Astrocyte of the spinal cord (primary cell): ENCODE data around the gene MRPL53.
A peak's percentile ranks its signal among the peaks of the same experiment; 100 is the strongest.

Source experiments
- DNase-seq: peaks from one replicate; pipeline ENCODE4 v3.0.0; 2011; ENCODE audit warnings: low read depth, low spot score
- H3K4me3 ChIP-seq: 2 replicates; pipeline ENCODE4 v1.5.1; 2011; ENCODE audit warnings: low read depth, mild to moderate bottlenecking, low read length, moderate library complexity
- in situ Hi-C: cut with HindIII; loops from 2 replicates; pipeline ENCODE4 v1.10.0; 2017; ENCODE audit warnings: low sequenced_read_pairs
- TF ChIP-seq, protein P1 (sequence below): IDR thresholded peaks from 2 replicates; pipeline ENCODE4 v1.5.1; 2012; ENCODE audit warnings: low read depth, mild to moderate bottlenecking, low read length, inconsistent platforms

The MRPL53 gene

DNA sequence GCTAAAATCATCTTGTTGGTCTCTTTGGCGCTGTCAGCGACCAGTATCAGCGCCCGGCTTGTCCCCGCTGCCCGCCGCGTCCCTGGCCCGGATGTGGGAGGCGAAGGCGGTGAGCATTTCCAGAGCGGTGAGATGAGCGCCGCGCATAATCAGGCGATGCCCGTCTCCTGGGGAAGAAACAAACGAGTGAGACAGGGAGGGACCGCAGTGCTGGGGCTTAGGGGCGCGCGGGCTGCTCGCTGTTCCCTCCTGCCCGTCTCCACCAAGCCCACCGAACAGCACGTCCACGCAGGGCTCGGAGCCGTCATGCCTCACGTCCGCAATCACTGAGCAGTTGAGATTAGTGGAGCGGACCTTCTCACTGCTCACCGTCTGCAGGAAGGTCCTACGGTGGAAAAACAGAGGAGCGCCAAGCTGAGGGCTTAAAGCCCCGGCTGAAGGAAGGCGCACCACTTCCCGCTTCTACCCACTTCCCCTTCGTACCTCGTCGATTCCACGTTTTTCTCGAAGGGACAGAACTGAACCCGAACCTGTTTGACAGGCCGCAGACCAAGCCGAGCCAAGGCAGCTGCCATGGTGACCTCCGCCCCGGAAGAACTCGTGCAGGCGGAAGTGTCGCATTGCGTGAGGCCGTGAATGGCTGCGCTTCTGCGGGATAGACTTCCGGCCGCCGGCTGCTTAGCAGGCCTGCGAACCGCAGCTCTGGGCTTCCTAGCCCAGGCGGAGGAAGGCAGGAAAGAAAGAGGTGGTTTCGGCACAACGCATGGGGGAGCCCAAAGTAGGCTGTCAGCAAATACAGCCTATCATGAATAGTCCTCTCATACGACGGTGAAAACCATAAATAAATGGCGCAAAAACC lies at the start of gene MRPL53:
MRPL53 (minus strand) TSS at position 595 of the 859 bp plus-strand sequence; CDS start at position 575, 20 bp downstream.
- in situ Hi-C loops, result no loop called here
- TF ChIP-seq, protein P1, sequence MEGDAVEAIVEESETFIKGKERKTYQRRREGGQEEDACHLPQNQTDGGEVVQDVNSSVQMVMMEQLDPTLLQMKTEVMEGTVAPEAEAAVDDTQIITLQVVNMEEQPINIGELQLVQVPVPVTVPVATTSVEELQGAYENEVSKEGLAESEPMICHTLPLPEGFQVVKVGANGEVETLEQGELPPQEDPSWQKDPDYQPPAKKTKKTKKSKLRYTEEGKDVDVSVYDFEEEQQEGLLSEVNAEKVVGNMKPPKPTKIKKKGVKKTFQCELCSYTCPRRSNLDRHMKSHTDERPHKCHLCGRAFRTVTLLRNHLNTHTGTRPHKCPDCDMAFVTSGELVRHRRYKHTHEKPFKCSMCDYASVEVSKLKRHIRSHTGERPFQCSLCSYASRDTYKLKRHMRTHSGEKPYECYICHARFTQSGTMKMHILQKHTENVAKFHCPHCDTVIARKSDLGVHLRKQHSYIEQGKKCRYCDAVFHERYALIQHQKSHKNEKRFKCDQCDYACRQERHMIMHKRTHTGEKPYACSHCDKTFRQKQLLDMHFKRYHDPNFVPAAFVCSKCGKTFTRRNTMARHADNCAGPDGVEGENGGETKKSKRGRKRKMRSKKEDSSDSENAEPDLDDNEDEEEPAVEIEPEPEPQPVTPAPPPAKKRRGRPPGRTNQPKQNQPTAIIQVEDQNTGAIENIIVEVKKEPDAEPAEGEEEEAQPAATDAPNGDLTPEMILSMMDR, result no peak
- peak; percentile 93 for DNase-seq
- H3K4me3 ChIP-seq, result peak within 1 kb of the TSS; percentile 64

DNA sequence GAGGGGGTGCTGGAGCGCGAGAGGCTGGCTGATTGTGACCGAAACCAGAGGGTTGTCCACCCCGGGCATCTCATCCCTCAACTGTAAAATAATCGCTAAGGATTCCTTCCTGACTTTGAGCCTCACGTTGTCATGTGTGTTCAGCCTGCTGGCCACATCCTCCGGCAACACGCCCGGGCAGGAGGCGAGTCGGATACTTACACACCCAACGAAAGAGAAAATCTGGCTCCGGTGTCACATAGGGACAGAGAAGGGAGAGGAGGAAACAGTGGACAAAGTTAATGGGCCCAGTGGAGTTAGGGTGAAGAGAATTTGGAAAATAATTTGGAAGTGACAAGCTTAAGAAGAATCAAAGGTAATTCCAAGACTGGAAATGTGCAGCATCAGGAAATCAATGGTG lies 44.2 kb upstream of the MRPL53 start:
- H3K4me3 ChIP-seq, result no peak overlapping the region
- in situ Hi-C loops, result no loop called here
- TF ChIP-seq, protein P1, result no peak
- no peak for DNase-seq

DNA sequence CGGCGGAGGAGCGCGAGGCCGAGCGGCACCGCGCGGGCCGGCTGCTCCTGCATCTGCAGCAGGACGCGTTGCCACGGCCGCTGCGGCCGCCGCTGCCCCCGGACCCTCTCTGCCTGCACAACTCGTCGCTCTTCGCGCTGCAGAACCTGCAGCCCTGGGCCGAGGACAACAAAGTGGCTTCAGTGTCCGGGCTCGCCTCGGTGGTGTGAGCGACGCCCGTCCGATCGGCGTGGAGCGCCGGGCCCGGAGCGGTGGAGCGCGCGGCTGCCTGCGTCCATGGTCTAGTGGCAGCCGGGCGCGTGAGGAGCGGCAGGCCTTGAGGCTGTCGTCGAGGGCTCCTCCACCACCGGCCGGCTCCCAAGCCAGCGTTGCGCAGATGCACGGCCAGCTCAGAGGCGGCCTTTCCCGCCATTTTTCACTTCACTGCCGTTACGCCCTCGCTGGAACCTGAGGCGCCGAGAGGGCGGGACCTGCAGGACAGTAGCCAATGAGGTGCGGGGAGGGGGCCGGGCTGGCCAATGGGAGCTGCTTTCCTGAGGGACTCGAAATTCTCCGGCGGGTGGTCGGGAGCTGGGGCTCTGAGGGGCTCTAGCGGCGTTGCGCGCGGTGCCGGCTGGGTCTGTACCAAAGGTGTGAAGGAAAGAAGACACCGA lies 43.6 kb upstream of the MRPL53 start:
- no peak for DNase-seq
- TF ChIP-seq, protein P1, result no peak
- H3K4me3 ChIP-seq, result no peak overlapping the region
- in situ Hi-C loops, result no loop called here

DNA sequence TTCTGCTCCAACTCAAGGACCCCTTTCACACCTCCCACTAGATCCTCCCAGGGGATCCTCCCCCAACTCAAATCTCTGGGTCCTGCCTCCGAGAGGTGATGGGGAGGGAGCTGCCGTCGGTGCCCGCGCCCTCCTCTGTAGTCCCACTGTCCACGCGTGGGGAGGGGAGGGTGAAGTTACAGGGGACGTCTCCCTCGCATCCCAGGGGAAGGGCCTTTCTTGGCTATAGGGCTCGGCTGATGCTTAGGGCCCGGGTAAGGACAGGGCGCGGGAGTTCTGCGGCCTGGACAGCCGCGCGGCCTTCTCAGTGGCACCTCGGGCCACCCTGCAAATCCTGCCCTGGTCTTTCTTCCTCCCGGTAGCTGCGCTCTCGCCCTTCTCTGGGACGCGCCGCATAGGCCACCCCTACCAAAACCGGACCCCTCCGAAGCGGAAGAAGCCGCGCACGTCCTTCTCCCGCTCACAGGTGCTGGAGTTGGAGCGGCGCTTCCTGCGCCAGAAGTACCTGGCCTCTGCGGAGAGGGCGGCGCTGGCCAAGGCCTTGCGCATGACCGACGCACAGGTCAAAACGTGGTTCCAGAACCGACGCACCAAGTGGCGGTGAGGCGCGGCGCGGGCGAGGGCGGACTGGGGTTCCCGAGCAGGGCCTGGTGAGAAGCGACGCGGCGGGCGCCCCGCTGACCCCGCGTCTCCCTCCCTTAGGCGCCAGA lies 42.9 kb upstream of the MRPL53 start:
- in situ Hi-C loops, result no loop called here
- no peak overlapping the region for H3K4me3 ChIP-seq
- TF ChIP-seq, protein P1, result no peak
- no peak for DNase-seq

DNA sequence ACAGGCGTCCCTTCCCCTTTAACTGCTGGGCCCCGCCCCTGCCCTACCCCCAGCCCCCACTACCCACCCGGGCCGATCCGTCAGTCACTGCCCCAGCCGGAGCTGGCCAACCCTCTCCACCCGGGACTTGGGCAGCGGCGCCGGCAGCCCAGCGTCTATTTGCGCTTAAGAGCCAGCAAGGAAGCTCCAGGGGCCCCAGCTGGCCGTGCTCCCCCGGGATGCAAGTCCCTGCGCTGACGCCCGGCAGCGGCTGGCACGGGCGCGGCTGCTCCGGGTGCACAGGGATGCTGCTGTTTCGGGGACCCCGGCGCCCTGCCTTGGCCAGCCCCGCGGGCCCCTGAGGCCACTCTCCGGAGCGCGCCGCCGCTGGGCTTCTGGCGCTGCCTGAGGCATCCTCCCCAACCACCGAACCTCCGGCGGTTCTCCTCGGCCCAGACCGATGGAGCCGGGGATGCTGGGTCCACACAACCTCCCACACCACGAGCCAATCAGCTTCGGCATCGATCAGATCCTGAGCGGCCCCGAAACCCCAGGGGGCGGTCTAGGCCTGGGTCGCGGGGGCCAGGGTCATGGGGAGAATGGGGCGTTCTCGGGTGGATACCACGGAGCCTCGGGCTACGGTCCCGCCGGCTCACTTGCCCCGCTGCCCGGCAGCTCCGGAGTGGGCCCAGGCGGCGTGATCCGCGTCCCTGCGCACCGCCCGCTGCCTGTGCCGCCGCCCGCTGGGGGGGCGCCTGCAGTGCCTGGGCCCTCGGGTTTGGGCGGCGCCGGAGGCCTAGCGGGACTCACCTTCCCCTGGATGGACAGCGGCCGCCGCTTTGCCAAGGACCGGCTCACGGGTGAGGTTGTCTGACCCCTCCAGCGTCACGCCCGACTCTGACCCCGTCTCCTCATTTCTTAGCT lies 42.1 kb upstream of the MRPL53 start, which contains the start of gene TLX2:
TLX2 (plus strand) TSS at position 83 of the 903 bp plus-strand sequence; CDS start at position 440, 357 bp downstream.
- no peak within 1 kb of the TSS for H3K4me3 ChIP-seq
- no peak for DNase-seq
- in situ Hi-C loops, result no loop called here
- TF ChIP-seq, protein P1, result no peak
